ENCODE data around the gene RRP15.

The RRP15 gene

GRCh38 chr1:218362418-218363076, 77.5 kb downstream of the RRP15 start:
- no peak for DNase-seq (ENCODE audit: low read depth)

GRCh38 chr1:218363141-218363540, 78.0 kb downstream of the RRP15 start:
- DNase-seq (ENCODE audit: low read depth), result no peak

DNA sequence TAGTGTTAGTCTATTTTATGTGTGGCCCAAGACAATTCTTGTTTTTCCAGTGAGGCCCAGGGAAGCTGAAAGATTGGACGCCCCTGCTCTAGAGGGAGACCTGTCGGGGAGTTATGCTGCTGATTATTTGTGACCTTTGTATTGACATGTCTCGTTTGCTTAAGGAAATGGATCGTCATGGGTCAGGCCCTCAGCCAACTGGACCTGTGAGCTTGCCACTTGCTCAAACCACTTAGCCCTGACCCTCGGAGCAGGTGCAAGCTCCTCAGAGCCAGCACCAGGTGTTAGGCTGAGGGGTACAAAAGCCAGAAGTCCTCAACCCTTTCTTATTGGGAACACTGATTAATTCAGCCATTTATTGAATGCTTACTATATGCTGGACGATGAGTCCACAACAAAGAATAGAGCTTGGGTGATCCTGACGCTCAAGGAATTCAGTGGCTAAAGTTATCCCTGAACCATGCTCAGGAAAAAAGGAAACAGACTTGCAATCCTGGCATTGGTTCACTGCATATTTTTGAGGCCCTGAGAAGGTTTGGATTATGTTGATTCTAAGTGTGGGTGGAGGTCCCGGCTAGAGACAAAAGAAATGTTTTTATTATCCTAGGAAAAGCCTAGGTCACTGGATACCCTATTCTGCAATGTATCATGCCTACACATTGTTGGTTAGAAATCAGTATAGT, 79.1 kb downstream of the RRP15 start:
- no peak for DNase-seq (ENCODE audit: low read depth)

- no peak for DNase-seq (ENCODE audit: low read depth)
Observed at GRCh38 chr1:218365226-218365999, 80.3 kb downstream of the RRP15 start.

GRCh38 chr1:218366322-218367052, 81.4 kb downstream of the RRP15 start:
- no peak for DNase-seq (ENCODE audit: low read depth)

GRCh38 chr1:218367118-218367517, 82.0 kb downstream of the RRP15 start:
- no peak for DNase-seq (ENCODE audit: low read depth)

GRCh38 chr1:218368686-218369085, 83.6 kb downstream of the RRP15 start:
- DNase-seq (ENCODE audit: low read depth), result no peak

- no peak for DNase-seq (ENCODE audit: low read depth)
Observed at GRCh38 chr1:218369688-218370511, 84.8 kb downstream of the RRP15 start.

DNA sequence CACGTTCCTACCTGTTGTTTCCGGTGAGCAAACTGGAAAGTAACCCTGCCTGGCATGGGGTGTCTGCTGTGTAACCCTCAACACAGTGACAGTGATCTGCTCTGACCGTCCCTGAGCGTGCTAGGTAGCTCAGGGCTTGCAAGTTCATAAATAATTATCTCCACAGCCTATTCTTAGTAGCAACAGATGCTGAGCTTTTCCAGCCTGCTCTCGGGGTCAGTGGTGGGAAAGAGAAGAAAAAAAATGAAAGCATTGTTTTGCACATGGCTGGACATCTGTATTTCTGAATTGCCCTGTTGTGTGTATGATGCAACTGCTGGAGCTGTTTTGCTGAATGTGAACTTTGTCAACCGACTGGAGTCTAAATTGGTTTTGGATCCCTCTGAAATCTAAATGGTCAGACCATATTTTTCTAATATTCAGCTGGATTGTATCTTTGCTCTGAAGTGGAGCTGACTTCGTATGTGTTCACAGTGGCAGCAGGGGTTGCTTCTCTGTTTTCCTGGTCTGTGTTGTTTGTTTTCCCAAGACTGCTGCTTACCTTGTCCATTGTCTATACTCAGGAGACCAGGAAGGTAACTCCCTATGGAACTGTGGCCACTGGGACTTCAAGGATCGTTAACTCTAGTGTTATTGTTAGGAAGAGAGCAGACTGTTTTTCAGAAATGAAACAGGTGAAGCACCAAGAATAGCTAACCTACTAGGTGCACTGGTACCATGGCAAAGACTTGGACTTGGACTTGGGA, 87.0 kb downstream of the RRP15 start:
- DNase-seq (ENCODE audit: low read depth), result no peak

- no peak for DNase-seq (ENCODE audit: low read depth)
Observed at GRCh38 chr1:218374401-218375353, 89.6 kb downstream of the RRP15 start.

DNA sequence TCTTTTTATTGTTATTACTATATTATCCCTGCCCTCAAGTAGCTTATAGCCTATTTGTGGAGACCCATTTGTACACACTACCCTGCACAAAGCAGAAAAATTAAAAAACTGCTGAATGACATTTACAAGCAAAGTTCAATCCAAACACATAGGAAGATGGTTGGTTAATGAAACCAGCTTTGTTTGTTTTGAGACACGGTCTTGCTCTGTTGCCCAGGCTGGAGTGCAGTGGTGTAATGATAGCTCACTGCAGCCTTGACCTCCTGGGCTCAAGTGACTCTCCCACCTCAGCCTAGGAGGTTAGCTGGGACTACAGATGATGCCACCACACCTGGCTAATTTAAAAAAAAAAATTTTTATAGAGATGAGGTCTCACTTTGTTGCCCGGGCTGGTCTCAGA, 91.6 kb downstream of the RRP15 start:
- DNase-seq (ENCODE audit: low read depth), result no peak

- DNase-seq (ENCODE audit: low read depth), result peak; percentile 14
Observed at GRCh38 chr1:218377143-218377660, 92.1 kb downstream of the RRP15 start.

DNA sequence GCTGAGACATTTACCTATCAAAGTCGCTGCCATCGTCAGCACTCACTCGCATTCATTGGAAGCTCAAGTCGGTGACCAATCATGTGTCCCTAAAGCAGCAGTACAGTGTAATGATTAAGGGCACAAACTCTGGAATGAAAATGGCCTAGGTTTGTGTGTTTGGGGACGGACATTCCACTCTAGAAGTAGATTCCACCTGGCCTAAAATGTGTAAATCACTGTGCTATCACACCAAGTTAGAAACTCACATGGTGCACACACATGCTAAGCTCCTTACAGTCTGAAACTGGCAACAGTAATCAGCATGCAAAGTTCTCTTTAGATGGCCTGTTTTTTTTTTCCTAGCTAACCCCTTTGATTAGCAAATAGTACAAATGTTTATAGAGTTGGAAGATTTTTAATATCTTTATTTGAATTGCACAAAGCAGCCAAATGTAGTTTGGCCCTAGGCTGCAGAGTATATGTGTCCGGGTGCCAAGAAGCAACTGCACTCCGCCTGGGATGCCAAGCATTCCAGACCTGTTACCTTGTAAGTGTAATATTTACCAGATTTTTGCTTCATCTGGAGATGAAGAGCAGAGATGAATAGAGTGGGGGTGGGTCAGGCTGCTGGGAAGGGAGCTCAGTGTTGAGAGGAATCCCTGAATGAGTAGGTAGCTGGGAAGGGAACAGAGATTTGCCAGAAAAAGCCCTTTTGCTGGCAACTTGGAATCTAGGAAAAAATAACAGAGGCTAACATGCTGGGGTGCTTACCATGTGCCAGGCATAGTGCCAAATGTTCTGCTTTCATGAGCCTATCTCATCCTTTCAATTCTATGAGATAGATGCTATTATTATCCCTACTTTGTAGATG, 95.3 kb downstream of the RRP15 start:
- no peak for DNase-seq (ENCODE audit: low read depth)

GRCh38 chr1:218382261-218382660, 97.2 kb downstream of the RRP15 start:
- no peak for DNase-seq (ENCODE audit: low read depth)

DNA sequence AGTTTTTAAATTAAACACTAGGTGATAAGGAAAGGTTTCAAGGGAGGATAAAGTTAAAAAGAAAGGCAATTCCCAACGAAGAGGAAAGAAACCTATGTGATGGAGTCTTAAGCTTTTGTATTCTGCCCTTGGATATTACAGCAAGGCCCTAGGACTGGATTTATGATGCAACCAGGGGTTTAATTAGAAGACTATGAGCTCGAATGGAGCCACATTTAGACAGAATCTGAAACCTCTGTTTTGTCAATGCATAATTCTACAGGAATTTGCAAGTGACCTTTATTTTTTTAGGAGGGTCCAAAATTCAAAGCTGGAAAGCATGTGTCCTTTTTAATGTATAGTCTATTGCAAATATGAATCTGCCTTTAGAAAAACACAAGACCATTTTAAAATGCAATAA, 98.0 kb downstream of the RRP15 start:
- DNase-seq (ENCODE audit: low read depth), result no peak

- no peak for DNase-seq (ENCODE audit: low read depth)
Observed at GRCh38 chr1:218383681-218384080, 98.6 kb downstream of the RRP15 start.

GRCh38 chr1:218384581-218384993, 99.5 kb downstream of the RRP15 start:
- DNase-seq (ENCODE audit: low read depth), result no peak

All from T-helper 22 cell (primary cell).